Activated T-helper 17 cell treated with anti-CD3 and anti-CD28 coated beads, Interleukin-2, amount 50 U/mL, for 72 hours (primary cell): ENCODE results near the gene CDH16. TPM values are rescaled to one million over a fixed set of nuclear protein-coding genes. Genes with fewer than 3 reads are reported as not detected.

Experiments used
- ATAC-seq: fragments of 150-1000 bp; cut with Tn5 transposase; replicated peaks from 2 replicates; pipeline ENCODE4 v1.10.0; 2021; ENCODE audit warnings: mild to moderate bottlenecking, moderate library complexity
- H3K27ac Mint-ChIP-seq: one replicate; pipeline ENCODE4 v1.8.0; 2022; ENCODE audit warnings: mixed read lengths
- H3K27me3 Mint-ChIP-seq: one replicate; pipeline ENCODE4 v1.8.0; 2022; ENCODE audit warnings: mixed read lengths
- H3K36me3 Mint-ChIP-seq: one replicate; pipeline ENCODE4 v1.8.0; 2022; ENCODE audit warnings: low read depth, mild to moderate bottlenecking, mixed read lengths
- H3K4me1 Mint-ChIP-seq: one replicate; pipeline ENCODE4 v1.8.0; 2022; ENCODE audit warnings: mixed read lengths
- H3K4me3 Mint-ChIP-seq: one replicate; pipeline ENCODE4 v1.8.0; 2022; ENCODE audit warnings: mild to moderate bottlenecking, mixed read lengths
- H3K9me3 Mint-ChIP-seq: one replicate; pipeline ENCODE4 v1.8.0; 2022; ENCODE audit warnings: mixed read lengths
- total RNA-seq, 2 donors: library from RNA; stranded (reverse); gene quantifications; one replicate each; pipeline ENCODE4 v1.2.3, GENCODE V29; 2022

CDH16 gene
- total RNA-seq, 2 donors from 2014 or later: not detected

DNA sequence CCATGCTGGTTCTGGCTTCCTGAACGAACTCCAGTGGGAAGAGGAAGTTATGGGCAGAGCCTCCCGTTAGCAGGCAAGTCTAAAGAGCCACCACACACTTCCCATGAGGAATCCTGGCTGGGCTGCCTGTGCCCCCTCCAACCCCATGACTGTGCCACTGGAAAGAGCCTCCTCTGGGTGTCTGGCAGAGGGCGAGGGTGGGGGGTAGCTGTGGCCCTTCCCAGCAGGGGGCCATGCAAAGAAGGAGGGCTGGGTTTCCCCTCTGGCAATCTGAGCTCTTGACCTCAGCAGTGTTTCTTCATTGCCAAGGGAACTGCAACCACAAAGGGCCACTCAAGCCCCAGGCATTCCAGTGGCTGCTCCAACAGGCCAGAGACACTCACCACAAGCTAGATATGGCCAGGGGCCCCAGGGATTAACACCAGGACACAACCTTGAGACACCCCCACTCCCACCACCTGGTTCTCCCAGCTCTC is 8.3 kb upstream of the CDH16 start:
- Mint-ChIP-seq H3K27me3 (peaks cover 10% of the 10 kb centered on the region), H3K4me3 (no peak overlapping the region), H3K4me1 (peaks cover 5% of the 10 kb centered on the region), H3K9me3 (no peaks in the 10 kb centered on the region), H3K36me3 (peaks cover 21% of the 10 kb centered on the region), H3K27ac (no peak overlapping the region)
- ATAC-seq: no peak

- Mint-ChIP-seq H3K36me3 (peaks cover 14% of the 10 kb centered on the region), H3K4me1 (peaks cover 5% of the 10 kb centered on the region), H3K27me3 (peaks cover 12% of the 10 kb centered on the region), H3K4me3 (peak overlapping the region; percentile 62), H3K27ac (peak overlapping the region; percentile 65), H3K9me3 (no peaks in the 10 kb centered on the region)
- no peak for ATAC-seq
Observed at GRCh38 chr16:66926171-66926947, 7.7 kb upstream of the CDH16 start.

- H3K9me3 Mint-ChIP-seq: no peaks in the 10 kb centered on the region
- peak; percentile 1 for ATAC-seq
- H3K4me1 Mint-ChIP-seq: peaks cover 5% of the 10 kb centered on the region
- peak within 1 kb of the TSS; percentile 62 for H3K4me3 Mint-ChIP-seq
- H3K27me3 Mint-ChIP-seq: peaks cover 17% of the 10 kb centered on the region
- peaks cover 9% of the 10 kb centered on the region for H3K36me3 Mint-ChIP-seq
- H3K27ac Mint-ChIP-seq: peak within 1 kb of the TSS; percentile 65
Observed at GRCh38 chr16:66925322-66925840, 6.7 kb upstream of the CDH16 start, which contains the start of gene RRAD. TSS of gene RRAD (minus strand) at chr16:66925535. CDS start at chr16:66925179, 356 bp downstream.

- ATAC-seq: peak; percentile 73
- Mint-ChIP-seq H3K4me1 (peaks cover 5% of the 10 kb centered on the region), H3K27ac (no peak overlapping the region), H3K36me3 (peaks cover 3% of the 10 kb centered on the region), H3K27me3 (peaks cover 17% of the 10 kb centered on the region), H3K9me3 (no peaks in the 10 kb centered on the region), H3K4me3 (peak overlapping the region; percentile 16)
Observed at GRCh38 chr16:66924527-66925321, 6.0 kb upstream of the CDH16 start.

- Mint-ChIP-seq H3K36me3 (no peaks in the 10 kb centered on the region), H3K27me3 (peaks cover 21% of the 10 kb centered on the region), H3K27ac (no peak overlapping the region), H3K4me1 (peaks cover 5% of the 10 kb centered on the region), H3K4me3 (peak overlapping the region; percentile 16), H3K9me3 (no peaks in the 10 kb centered on the region)
- ATAC-seq: no peak
Observed at GRCh38 chr16:66923866-66924265, 5.2 kb upstream of the CDH16 start.

- Mint-ChIP-seq H3K36me3 (no peaks in the 10 kb centered on the region), H3K9me3 (no peaks in the 10 kb centered on the region), H3K27me3 (peaks cover 21% of the 10 kb centered on the region), H3K4me3 (no peak overlapping the region), H3K27ac (no peak overlapping the region), H3K4me1 (peaks cover 5% of the 10 kb centered on the region)
- no peak for ATAC-seq
Observed at GRCh38 chr16:66923247-66923731, 4.6 kb upstream of the CDH16 start.

GRCh38 chr16:66921729-66922450 is 3.2 kb upstream of the CDH16 start:
- no peak overlapping the region for H3K27ac Mint-ChIP-seq
- no peak for ATAC-seq
- H3K4me3 Mint-ChIP-seq: no peak overlapping the region
- no peaks in the 10 kb centered on the region for H3K36me3 Mint-ChIP-seq
- peaks cover 21% of the 10 kb centered on the region for H3K27me3 Mint-ChIP-seq
- no peaks in the 10 kb centered on the region for H3K9me3 Mint-ChIP-seq
- H3K4me1 Mint-ChIP-seq: no peaks in the 10 kb centered on the region

GRCh38 chr16:66920924-66921680 is 2.4 kb upstream of the CDH16 start:
- ATAC-seq: no peak
- H3K27me3 Mint-ChIP-seq: peaks cover 21% of the 10 kb centered on the region
- H3K4me3 Mint-ChIP-seq: no peak overlapping the region
- H3K9me3 Mint-ChIP-seq: no peaks in the 10 kb centered on the region
- no peak overlapping the region for H3K27ac Mint-ChIP-seq
- no peaks in the 10 kb centered on the region for H3K36me3 Mint-ChIP-seq
- no peaks in the 10 kb centered on the region for H3K4me1 Mint-ChIP-seq

DNA sequence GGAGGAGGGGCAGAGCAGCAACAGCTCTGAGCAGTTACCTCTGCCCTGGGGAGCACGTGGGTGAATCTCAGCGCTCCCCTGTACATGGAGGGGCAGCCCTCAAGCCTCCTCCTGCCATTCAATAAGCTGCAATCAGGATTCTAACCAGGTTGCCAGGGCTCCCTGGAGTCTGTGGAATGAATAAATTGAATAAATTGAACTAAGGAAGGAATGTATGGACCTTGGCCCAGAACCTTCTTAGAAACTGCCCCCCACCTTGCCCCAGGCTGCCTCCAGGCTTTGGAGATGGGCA is 1.6 kb upstream of the CDH16 start:
- peaks cover 21% of the 10 kb centered on the region for H3K27me3 Mint-ChIP-seq
- no peak overlapping the region for H3K27ac Mint-ChIP-seq
- no peak for ATAC-seq
- no peaks in the 10 kb centered on the region for H3K36me3 Mint-ChIP-seq
- H3K4me3 Mint-ChIP-seq: no peak overlapping the region
- no peaks in the 10 kb centered on the region for H3K4me1 Mint-ChIP-seq
- H3K9me3 Mint-ChIP-seq: no peaks in the 10 kb centered on the region

- Mint-ChIP-seq H3K27ac (no peak overlapping the region), H3K27me3 (peaks cover 21% of the 10 kb centered on the region), H3K4me1 (no peaks in the 10 kb centered on the region), H3K36me3 (no peaks in the 10 kb centered on the region), H3K4me3 (no peak overlapping the region), H3K9me3 (no peaks in the 10 kb centered on the region)
- ATAC-seq: no peak
Observed at GRCh38 chr16:66919569-66920298, 1.0 kb upstream of the CDH16 start.

GRCh38 chr16:66918355-66918754 is 330 bp downstream of the CDH16 start:
- no peak for ATAC-seq
- H3K4me1 Mint-ChIP-seq: no peaks in the 10 kb centered on the region
- H3K36me3 Mint-ChIP-seq: no peaks in the 10 kb centered on the region
- H3K27me3 Mint-ChIP-seq: peaks cover 14% of the 10 kb centered on the region
- H3K27ac Mint-ChIP-seq: no peak overlapping the region
- no peak overlapping the region for H3K4me3 Mint-ChIP-seq
- no peaks in the 10 kb centered on the region for H3K9me3 Mint-ChIP-seq

DNA sequence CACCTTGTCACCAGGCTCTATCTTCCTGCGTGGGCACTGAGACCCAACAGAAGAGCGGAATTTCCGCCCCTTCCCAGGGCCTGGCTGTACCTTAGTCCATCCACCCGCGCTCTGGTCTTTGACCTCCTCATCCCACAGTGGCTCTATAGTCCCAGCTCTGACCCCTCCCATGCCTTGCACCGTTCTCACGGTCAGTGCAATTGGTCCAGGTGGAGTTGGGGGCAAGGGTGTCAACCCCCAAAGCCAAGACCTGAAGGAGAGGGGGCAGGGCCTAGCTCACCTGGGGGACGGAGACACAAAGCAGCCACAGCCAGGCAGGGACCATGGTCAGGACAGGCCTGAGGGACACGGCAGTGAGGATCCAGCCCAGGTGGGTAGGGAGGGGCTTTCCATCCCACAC is 944 bp downstream of the CDH16 start:
- Mint-ChIP-seq H3K27me3 (peaks cover 10% of the 10 kb centered on the region), H3K36me3 (no peaks in the 10 kb centered on the region), H3K4me3 (no peak overlapping the region), H3K27ac (no peak overlapping the region), H3K4me1 (no peaks in the 10 kb centered on the region), H3K9me3 (no peaks in the 10 kb centered on the region)
- ATAC-seq: no peak

- no peaks in the 10 kb centered on the region for H3K4me1 Mint-ChIP-seq
- H3K36me3 Mint-ChIP-seq: no peaks in the 10 kb centered on the region
- no peaks in the 10 kb centered on the region for H3K9me3 Mint-ChIP-seq
- H3K4me3 Mint-ChIP-seq: no peak overlapping the region
- peaks cover 10% of the 10 kb centered on the region for H3K27me3 Mint-ChIP-seq
- no peak for ATAC-seq
- H3K27ac Mint-ChIP-seq: no peak overlapping the region
Observed at GRCh38 chr16:66916518-66916917, 2.2 kb downstream of the CDH16 start.
